ENCODE results near the gene ARID2. TPM values are rescaled to one million over a fixed set of nuclear protein-coding genes. Genes with fewer than 3 reads are reported as not detected.

ARID2 gene
- polyA plus RNA-seq, 1 donor (not counting 4 experiments of a cell fraction or from before 2014, with no cell fraction given): 15.1 TPM

GRCh38 chr12:45853550-45853949 is 124.0 kb downstream of the ARID2 start:
- no peak overlapping the region for H3K27ac ChIP-seq (ENCODE audit: control insufficient read depth, insufficient read depth, low read length)
- H3K9me1 ChIP-seq (ENCODE audit: control insufficient read depth, extremely low read depth, insufficient read depth, low read length): no peaks in the 10 kb centered on the region
- no peaks in the 10 kb centered on the region for H3K4me1 ChIP-seq (ENCODE audit: control insufficient read depth, extremely low read depth, insufficient read depth, low read length)
- dilution Hi-C loops (cut with MboI; ENCODE audit: extremely low pct_ligation_motif_present, low sequenced_read_pairs): no loop called here
- H3K27me3 ChIP-seq (ENCODE audit: control insufficient read depth, extremely low read depth, insufficient read depth, low read length): no peaks in the 10 kb centered on the region
- no peak for TF ChIP-seq EZH2 (IDR thresholded peaks at IDR 0.05; ENCODE audit: low read length)
- no peak for TF ChIP-seq CTCF (optimal IDR thresholded peaks at IDR 0.05 in 1 of 3, IDR thresholded peaks at IDR 0.05 in 1 of 3, conservative IDR thresholded peaks at IDR 0.05 in 1 of 3; ENCODE audit: extremely low read depth in 1 of 3, insufficient read depth in 2 of 3, low read length in 3 of 3)
- H2AFZ ChIP-seq (ENCODE audit: control insufficient read depth, low read length): no peak overlapping the region
- FAIRE-seq (no peak), DNase-seq (ENCODE audit: low read depth, low spot score) (no peak)
- H3K4me2 ChIP-seq (ENCODE audit: control insufficient read depth, extremely low read depth, insufficient read depth, low read depth, low read length): no peak overlapping the region
- no peak overlapping the region for H3K4me3 ChIP-seq (ENCODE audit: control insufficient read depth in 2 of 3, extremely low read depth in 1 of 3, insufficient read depth in 2 of 3, low read depth in 1 of 3, low read length in 3 of 3)
- H4K20me1 ChIP-seq (ENCODE audit: control insufficient read depth, extremely low read depth, insufficient read depth, low read length): no peaks in the 10 kb centered on the region
- no peaks in the 10 kb centered on the region for H3K79me2 ChIP-seq (ENCODE audit: control insufficient read depth, insufficient read depth, low read length)
- peaks cover 19 to 22% of the 10 kb centered on the region in 2 experiments for H3K36me3 ChIP-seq (ENCODE audit: control insufficient read depth in 2 of 2, extremely low read depth in 1 of 2, insufficient read depth in 2 of 2, low read length in 2 of 2)
- H3K9me3 ChIP-seq (ENCODE audit: control insufficient read depth, low read depth, low read length): no peaks in the 10 kb centered on the region
- H3K9ac ChIP-seq (ENCODE audit: control insufficient read depth, extremely low read depth, insufficient read depth, low read length): no peak overlapping the region

GRCh38 chr12:45863332-45863731 is 133.8 kb downstream of the ARID2 start:
- dilution Hi-C loops (cut with MboI; ENCODE audit: extremely low pct_ligation_motif_present, low sequenced_read_pairs): no loop called here
- Histone ChIP-seq H3K4me2 (ENCODE audit: control insufficient read depth, extremely low read depth, insufficient read depth, low read depth, low read length) (no peak overlapping the region), H4K20me1 (ENCODE audit: control insufficient read depth, extremely low read depth, insufficient read depth, low read length) (no peaks in the 10 kb centered on the region), H3K9me1 (ENCODE audit: control insufficient read depth, extremely low read depth, insufficient read depth, low read length) (no peaks in the 10 kb centered on the region), H3K36me3 (ENCODE audit: control insufficient read depth in 2 of 2, extremely low read depth in 1 of 2, insufficient read depth in 2 of 2, low read length in 2 of 2) (peaks cover 0 to 4% of the 10 kb centered on the region in 2 experiments), H3K79me2 (ENCODE audit: control insufficient read depth, insufficient read depth, low read length) (no peaks in the 10 kb centered on the region), H3K9ac (ENCODE audit: control insufficient read depth, extremely low read depth, insufficient read depth, low read length) (no peak overlapping the region), H3K4me1 (ENCODE audit: control insufficient read depth, extremely low read depth, insufficient read depth, low read length) (no peaks in the 10 kb centered on the region), H3K27me3 (ENCODE audit: control insufficient read depth, extremely low read depth, insufficient read depth, low read length) (no peaks in the 10 kb centered on the region), H2AFZ (ENCODE audit: control insufficient read depth, low read length) (no peak overlapping the region), H3K27ac (ENCODE audit: control insufficient read depth, insufficient read depth, low read length) (no peak overlapping the region), H3K9me3 (ENCODE audit: control insufficient read depth, low read depth, low read length) (no peaks in the 10 kb centered on the region), H3K4me3 (ENCODE audit: control insufficient read depth in 2 of 3, extremely low read depth in 1 of 3, insufficient read depth in 2 of 3, low read depth in 1 of 3, low read length in 3 of 3) (no peak overlapping the region)
- DNase-seq (ENCODE audit: low read depth, low spot score) (no peak), FAIRE-seq (no peak)
- TF ChIP-seq CTCF (optimal IDR thresholded peaks at IDR 0.05 in 1 of 3, IDR thresholded peaks at IDR 0.05 in 1 of 3, conservative IDR thresholded peaks at IDR 0.05 in 1 of 3; ENCODE audit: extremely low read depth in 1 of 3, insufficient read depth in 2 of 3, low read length in 3 of 3) (no peak), EZH2 (IDR thresholded peaks at IDR 0.05; ENCODE audit: low read length) (no peak)

Data from keratinocyte (primary cell).